Stomach (tissue), 4 donors: ENCODE measurements around the gene LSR.

Experiments
- POLR2A ChIP-seq, 4 donors: fragments of 450-650 bp; IDR thresholded peaks; one replicate each; pipeline ENCODE4 v1.6.1; 2016; ENCODE audit warnings: antibody characterized with exemption in 4 of 4, control low read depth in 2 of 4, mild to moderate bottlenecking in 1 of 4, moderate library complexity in 1 of 4
- POLR2AphosphoS5 ChIP-seq, 3 donors: sonication (generic); formaldehyde crosslinking; IDR thresholded peaks; one replicate each; pipeline ENCODE4 v1.6.1; 2016; ENCODE audit warnings: antibody characterized with exemption in 3 of 3
- TF ChIP-seq, protein P1 (sequence below), 7 experiments: fragments of 450-650 bp in 4 of 7; fragments of 200-600 bp in 3 of 7; sonication (generic) in 3 of 7; IDR thresholded peaks; one replicate each; pipeline ENCODE4 v1.5.1; 2016 to 2019; ENCODE audit warnings: antibody characterized with exemption in 7 of 7, control low read depth in 2 of 7, mild to moderate bottlenecking in 1 of 7

DNA sequence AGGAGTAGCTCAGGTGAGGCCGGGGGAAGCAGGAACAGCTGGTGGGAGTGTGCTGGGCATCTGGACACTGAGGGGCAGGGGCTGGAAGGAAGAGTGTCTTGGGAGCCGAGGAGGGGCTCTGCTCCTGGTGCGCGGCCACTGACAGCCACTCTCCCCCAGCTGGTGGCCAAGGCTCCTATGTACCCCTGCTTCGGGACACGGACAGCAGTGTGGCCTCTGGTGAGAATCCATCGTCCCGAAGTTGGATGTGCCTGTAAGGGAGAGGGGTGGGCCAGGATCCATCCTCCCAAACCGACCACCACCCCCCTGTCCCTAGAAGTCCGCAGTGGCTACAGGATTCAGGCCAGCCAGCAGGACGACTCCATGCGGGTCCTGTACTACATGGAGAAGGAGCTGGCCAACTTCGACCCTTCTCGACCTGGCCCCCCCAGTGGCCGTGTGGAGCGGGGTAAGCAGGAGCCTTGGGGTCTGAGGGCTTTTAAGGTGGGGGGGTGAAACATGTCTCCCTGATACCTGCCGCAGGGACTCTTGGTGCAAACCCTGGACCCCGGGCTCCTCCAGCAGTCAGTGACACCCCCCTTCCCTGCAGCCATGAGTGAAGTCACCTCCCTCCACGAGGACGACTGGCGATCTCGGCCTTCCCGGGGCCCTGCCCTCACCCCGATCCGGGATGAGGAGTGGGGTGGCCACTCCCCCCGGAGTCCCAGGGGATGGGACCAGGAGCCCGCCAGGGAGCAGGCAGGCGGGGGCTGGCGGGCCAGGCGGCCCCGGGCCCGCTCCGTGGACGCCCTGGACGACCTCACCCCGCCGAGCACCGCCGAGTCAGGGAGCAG, 17.9 kb downstream of the LSR start:
- TF ChIP-seq POLR2AphosphoS5 (IDR thresholded peaks at IDR 0.05) (no peak), POLR2A (IDR thresholded peaks at IDR 0.05) (no peak)
- TF ChIP-seq, protein P1, sequence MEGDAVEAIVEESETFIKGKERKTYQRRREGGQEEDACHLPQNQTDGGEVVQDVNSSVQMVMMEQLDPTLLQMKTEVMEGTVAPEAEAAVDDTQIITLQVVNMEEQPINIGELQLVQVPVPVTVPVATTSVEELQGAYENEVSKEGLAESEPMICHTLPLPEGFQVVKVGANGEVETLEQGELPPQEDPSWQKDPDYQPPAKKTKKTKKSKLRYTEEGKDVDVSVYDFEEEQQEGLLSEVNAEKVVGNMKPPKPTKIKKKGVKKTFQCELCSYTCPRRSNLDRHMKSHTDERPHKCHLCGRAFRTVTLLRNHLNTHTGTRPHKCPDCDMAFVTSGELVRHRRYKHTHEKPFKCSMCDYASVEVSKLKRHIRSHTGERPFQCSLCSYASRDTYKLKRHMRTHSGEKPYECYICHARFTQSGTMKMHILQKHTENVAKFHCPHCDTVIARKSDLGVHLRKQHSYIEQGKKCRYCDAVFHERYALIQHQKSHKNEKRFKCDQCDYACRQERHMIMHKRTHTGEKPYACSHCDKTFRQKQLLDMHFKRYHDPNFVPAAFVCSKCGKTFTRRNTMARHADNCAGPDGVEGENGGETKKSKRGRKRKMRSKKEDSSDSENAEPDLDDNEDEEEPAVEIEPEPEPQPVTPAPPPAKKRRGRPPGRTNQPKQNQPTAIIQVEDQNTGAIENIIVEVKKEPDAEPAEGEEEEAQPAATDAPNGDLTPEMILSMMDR (IDR thresholded peaks at IDR 0.05): no peak
